ENCODE measurements around the gene UBAC2.

Gene UBAC2

DNA sequence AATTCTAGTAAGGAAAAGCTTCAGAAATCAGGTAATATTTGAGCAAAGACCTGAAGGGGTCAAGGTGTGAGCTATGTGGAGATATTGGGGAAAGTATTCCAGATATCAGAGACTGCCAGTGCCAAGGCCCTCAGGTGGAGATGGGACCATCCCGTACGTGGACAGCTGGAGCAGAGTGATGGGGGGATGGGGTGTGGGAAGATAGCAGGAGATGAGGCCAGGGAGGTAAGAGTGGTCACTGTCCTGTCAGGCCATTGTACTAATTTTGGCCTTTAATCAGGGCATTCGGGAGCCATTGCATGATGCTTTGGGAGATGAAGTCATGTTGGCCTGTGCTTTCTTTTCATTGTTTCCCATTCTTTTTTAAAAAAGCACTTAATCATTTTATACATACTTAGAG, 70.6 kb downstream of the UBAC2 start:
- DNase-seq (ENCODE audit: low spot score), result no peak

DNA sequence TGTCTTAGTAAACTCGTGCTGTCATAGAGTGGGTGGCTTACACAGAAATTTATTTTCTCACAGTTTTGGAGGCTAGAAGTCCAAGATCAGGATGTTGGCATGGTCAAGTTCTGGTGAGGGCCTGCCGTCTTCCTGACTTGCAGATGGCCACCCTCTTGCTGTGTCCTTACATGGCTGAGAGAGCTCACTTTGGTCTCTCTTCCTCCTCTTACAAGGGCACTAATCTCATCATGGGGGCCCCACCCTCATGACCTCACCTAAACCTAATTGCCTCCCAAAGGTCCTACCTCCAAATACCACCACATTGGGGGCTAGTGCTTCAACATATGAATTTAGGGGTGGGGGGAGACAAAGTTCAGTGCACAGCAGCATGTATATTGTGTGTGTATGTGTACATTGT, 71.8 kb downstream of the UBAC2 start:
- no peak for DNase-seq (ENCODE audit: low spot score)

GRCh38 chr13:99273128-99273527, 72.5 kb downstream of the UBAC2 start:
- no peak for DNase-seq (ENCODE audit: low spot score)

GRCh38 chr13:99275093-99275469, 74.4 kb downstream of the UBAC2 start:
- no peak for DNase-seq (ENCODE audit: low spot score)

GRCh38 chr13:99276706-99277105, 76.1 kb downstream of the UBAC2 start:
- DNase-seq (ENCODE audit: low spot score), result no peak

DNA sequence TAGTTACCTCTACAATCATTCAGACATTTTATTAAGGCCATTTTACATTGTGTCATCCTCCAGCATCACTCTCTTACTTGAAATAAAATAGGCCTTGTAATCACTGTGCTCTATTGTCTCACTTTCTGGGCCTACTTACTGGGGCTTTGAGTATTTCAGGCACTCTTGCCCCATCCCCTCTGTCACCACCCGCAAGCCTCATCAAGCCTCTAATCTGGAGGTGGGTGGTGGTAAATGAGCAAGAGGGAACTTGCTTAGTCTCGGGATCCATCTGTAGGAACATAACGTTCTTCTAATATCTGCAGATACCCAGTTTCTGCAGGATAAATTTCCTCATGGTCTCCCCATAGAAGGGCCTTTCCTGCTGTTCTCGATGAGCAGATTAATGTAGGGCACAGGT, 77.0 kb downstream of the UBAC2 start:
- DNase-seq (ENCODE audit: low spot score), result no peak

GRCh38 chr13:99278200-99278599, 77.5 kb downstream of the UBAC2 start:
- no peak for DNase-seq (ENCODE audit: low spot score)

DNA sequence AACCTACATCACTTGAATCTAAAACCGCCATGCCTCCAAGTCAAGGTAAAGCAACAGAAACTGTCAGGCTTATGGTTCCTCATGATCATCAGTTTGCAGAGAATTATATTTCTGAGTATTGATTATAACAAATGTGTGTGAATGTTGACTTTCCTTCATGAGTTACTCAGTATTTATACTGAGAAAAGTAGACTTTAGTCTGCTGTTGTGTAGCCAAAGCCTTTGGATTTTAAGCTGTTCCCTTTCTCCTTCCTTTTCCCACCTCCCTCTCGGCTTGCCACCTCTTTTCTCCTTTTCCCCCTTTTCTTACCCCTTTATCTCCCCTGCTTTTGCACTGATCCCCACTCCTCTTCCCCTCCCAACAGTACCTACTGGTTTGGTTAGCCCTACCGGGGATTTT, 78.2 kb downstream of the UBAC2 start:
- DNase-seq (ENCODE audit: low spot score), result no peak

DNA sequence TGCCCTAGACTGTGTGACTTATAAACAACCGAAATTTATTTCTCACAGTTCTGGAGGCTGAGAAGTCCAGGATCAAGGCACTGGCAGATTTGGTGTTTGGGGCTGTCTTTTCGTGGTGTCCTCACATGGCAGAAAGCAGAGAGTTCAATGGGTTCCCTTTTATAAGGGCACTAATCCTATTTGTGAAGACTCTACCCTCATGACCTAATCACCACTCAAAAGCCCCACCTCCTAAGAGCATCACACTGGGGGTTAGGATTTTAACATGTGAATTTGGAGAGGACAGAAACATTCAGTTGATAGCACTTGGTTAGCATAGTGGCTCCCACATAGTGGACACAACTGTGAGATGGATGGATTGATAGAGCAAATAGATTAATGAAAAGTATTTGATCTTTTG, 79.0 kb downstream of the UBAC2 start:
- DNase-seq (ENCODE audit: low spot score), result no peak

DNA sequence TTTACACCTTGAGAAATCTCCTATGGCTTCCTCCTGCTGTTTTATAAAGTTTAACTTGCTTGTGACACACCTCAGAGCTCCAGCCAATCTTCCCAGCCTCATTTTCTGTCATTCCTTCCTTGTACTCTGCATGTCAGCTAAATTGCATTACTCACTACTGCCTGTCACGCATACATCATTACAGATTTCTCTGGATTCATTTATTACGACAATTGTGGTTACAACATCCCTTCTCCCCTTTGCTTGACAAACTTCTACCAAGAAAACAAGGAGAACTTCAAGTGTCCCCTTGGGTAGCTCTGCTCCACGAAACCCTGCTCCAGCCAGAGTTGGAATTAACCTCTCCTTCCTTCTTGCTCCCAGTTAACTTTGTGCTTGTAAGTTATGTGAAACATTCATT, 79.5 kb downstream of the UBAC2 start:
- DNase-seq (ENCODE audit: low spot score), result no peak

- no peak for DNase-seq (ENCODE audit: low spot score)
Observed at GRCh38 chr13:99281811-99282263, 81.2 kb downstream of the UBAC2 start.

GRCh38 chr13:99282264-99283231, 81.9 kb downstream of the UBAC2 start:
- no peak for DNase-seq (ENCODE audit: low spot score)

DNA sequence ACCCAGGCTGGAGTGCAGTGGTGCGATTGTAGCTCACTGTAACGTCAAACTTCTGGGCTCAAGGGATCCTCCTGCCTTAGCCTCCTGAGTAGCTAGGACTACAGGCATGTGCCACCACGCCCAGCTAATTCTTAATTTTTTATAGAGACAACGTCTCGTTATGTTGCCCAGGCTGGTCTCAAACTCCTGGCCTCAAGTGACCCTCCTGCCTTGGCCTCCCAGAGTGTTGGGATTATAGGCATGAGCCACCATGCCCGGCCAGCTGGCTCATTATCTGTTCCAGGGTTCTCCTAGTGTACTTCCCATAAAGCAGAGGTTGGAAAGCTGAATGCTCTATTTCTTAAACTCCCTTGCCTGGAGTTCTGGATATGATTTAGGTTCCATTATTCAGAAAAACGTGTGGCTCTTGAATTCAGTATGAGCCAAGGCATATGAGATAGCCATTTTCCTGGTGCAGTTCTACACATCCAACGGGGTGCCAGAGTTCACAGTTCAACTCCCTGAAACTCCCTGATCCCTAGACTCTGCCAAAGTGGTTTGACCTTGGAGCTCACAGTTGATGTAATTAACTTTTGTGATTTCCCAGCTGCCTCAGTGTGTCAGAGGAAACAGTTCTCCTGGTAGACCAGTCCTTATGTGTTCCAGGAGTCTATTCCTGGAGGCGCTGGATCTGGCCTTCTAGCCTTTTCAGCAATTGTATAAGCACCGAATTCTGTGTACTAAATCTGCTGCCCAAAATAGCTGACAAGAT, 85.0 kb downstream of the UBAC2 start:
- DNase-seq (ENCODE audit: low spot score), result no peak

DNA sequence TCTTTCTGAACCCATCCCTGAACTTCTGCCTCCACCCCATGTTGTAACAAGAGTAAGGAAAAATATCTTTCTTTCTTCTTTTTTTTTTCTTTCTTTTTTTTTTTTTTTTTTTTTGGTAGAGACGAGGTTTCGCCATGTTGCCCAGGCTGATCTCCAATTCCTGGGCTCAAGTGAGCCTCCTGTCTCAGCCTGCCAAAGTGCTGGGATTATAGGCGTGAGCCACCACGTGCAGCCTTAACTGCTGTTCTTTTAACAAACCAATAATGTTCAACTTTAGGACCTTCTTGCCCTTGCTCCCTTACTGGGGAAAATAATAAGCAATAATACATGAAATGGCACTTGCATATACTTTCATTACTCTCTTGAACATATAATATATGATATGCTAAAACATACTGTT, 86.9 kb downstream of the UBAC2 start:
- no peak for DNase-seq (ENCODE audit: low spot score)

- no peak for DNase-seq (ENCODE audit: low spot score)
Observed at GRCh38 chr13:99288089-99288488, 87.4 kb downstream of the UBAC2 start.

GRCh38 chr13:99289271-99289670, 88.6 kb downstream of the UBAC2 start:
- no peak for DNase-seq (ENCODE audit: low spot score)

- DNase-seq (ENCODE audit: low spot score), result no peak
Observed at GRCh38 chr13:99289674-99290337, 89.2 kb downstream of the UBAC2 start.

DNA sequence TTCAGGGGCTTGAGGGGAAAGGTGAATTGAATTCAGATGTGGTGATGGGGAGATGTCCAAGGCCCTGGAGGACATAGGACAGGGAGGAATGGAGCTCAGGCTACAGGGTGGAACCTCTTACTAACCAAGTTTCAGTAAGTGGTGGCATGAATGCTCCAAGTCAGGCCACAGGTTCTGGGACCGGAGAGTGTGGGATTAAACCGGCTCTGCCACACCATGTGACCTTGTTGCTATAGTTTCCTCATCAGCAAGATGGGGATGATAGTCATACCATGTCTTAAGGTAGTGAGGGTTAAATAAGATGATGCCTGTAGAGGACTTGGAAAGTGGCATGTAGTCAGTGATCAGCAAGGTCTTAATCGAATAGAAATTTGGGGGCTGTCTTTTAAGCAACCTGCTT, 90.2 kb downstream of the UBAC2 start:
- no peak for DNase-seq (ENCODE audit: low spot score)

DNA sequence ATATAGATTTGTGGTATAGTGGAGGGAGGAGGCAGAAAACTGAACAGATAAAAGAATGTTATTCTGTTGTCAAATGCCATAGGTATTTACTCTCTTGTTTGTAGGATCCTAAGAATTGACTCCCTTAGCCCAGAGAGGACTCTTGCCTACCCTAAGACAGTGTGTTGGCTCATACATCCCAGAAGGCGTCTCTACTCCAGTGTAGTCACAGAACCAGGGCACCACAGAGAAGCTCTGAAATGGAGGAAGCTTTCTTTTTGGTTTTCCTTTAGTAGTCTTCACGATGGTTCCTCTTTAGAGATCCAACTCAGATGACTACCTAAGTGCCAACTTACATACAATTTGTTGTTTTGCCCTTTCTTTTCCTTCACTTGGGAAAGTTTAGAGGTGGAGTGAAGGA, 92.5 kb downstream of the UBAC2 start:
- DNase-seq (ENCODE audit: low spot score), result no peak

GRCh38 chr13:99294198-99294597, 93.5 kb downstream of the UBAC2 start:
- DNase-seq (ENCODE audit: low spot score), result no peak

DNA sequence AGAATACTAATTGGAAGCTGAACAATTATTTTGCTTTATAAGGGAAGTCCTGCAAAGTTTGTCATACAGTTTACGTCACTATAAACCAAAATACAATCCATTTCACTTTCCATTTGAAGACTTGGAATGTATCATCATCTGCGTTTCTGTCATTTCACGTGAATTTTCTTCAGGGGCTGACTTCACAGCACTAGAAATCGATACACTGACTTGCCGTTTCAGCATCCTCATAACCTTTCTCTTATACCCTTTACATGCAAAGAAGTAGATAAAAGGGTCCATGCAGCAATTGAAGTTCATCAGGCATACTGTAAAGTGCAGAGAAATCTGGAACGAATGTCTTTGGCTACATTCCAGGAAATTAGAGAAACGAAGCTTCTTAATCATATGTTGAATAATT, 94.3 kb downstream of the UBAC2 start:
- no peak for DNase-seq (ENCODE audit: low spot score)

DNA sequence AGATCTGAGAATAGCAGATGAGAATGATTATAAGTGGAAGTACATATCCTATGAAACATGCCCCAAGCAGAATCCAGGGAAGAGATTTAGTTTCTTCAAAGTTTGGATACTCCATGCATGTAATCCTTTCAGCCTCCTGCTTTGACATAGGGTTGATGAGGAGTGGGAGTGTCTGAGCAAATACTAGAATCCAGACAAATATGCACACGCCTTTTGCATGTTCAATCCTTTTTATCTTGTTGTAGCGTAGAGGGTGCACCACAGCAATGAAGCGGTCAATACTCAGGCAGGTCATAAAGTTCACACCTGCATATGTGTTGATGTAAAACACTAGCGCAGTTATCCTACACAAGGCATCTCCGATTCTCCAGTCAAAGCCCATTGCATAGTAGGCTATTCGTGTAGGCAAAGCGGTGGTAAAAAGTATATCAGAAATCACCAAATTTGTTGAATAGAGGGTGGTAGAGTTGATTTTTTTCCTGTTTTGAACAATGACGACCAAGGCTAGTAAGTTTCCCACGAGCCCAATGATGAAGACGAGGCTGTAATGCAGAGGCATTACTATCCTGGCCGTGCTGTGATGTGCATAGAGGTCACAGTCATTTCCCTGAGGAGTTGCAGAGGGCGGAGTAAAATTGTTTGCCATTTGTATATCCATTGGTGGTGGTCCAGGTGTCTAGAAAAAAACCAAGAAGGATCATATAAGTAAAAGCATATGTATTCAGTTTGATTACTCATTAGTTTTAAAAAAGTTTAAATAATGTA, 95.0 kb downstream of the UBAC2 start:
- no peak for DNase-seq (ENCODE audit: low spot score)
